Germinal center (tissue), 1 donor: Measurements from ENCODE around the gene HOXA9.

Experiments
- DNase-seq: peaks from one replicate; pipeline ENCODE4 v3.0.0; 2012; ENCODE audit warnings: mixed read lengths, low spot score

The HOXA9 gene

GRCh38 chr7:27188386-27189294, 23.3 kb upstream of the HOXA9 start:
- no peak for DNase-seq

- DNase-seq: no peak
These were observed 22.4 kb upstream of the HOXA9 start for GRCh38 chr7:27187475-27188385.

- DNase-seq: no peak
These were observed 21.5 kb upstream of the HOXA9 start for GRCh38 chr7:27186668-27187474.

GRCh38 chr7:27185854-27186667, 20.7 kb upstream of the HOXA9 start:
- DNase-seq: no peak

- DNase-seq: no peak
These were observed 19.9 kb upstream of the HOXA9 start, which contains the start of gene HOXA11 for GRCh38 chr7:27185013-27185853. HOXA11 (minus strand) TSS chr7:27185232; CDS start chr7:27185144, 88 bp downstream.

- no peak for DNase-seq
These were observed 19.1 kb upstream of the HOXA9 start for GRCh38 chr7:27184337-27185012.

GRCh38 chr7:27183682-27184336, 18.5 kb upstream of the HOXA9 start:
- no peak for DNase-seq

GRCh38 chr7:27182861-27183681, 17.7 kb upstream of the HOXA9 start:
- DNase-seq: no peak

GRCh38 chr7:27182285-27182841, 17.0 kb upstream of the HOXA9 start:
- no peak for DNase-seq

- no peak for DNase-seq
These were observed 16.5 kb upstream of the HOXA9 start for GRCh38 chr7:27181795-27182275.

- DNase-seq: no peak
These were observed 15.4 kb upstream of the HOXA9 start for GRCh38 chr7:27180431-27181420.

GRCh38 chr7:27179503-27180430, 14.4 kb upstream of the HOXA9 start:
- DNase-seq: peak; percentile 84

GRCh38 chr7:27179030-27179429, 13.7 kb upstream of the HOXA9 start:
- DNase-seq: no peak

GRCh38 chr7:27178366-27178765, 13.0 kb upstream of the HOXA9 start:
- DNase-seq: no peak

- no peak for DNase-seq
These were observed 12.5 kb upstream of the HOXA9 start for GRCh38 chr7:27177795-27178320.
